RKO (cell line): ENCODE data around the gene PDE4A.
A peak's percentile ranks its signal among the peaks of the same experiment; 100 is the strongest.
"Not testable (repeated sequence)": the region's sequence is repeated elsewhere in the genome, so short reads cannot be mapped to it uniquely, and the experiment has no call there.

Experiments used
- DNase-seq: peaks from one replicate; pipeline ENCODE4 v3.0.0-alpha.2; 2016; ENCODE audit warnings: low spot score

PDE4A gene

GRCh38 chr19:10420444-10421239, at the start of gene PDE4A:
Gene PDE4A, plus strand, starts transcription at chr19:10420538. Its CDS starts 227 bp downstream, at chr19:10420765.
- DNase-seq = no peak

- DNase-seq = no peak
Observed at GRCh38 chr19:10372690-10373089, 47.6 kb upstream of the PDE4A start.

GRCh38 chr19:10374931-10375330, 45.4 kb upstream of the PDE4A start:
- DNase-seq = no peak

GRCh38 chr19:10377140-10377640, 43.1 kb upstream of the PDE4A start:
- not testable (repeated sequence) for DNase-seq

GRCh38 chr19:10378124-10378523, 42.2 kb upstream of the PDE4A start:
- no peak for DNase-seq

- peak; percentile 36 for DNase-seq
Observed at GRCh38 chr19:10379880-10380312, 40.4 kb upstream of the PDE4A start.

GRCh38 chr19:10380313-10381102, 39.8 kb upstream of the PDE4A start, which contains the start of gene TYK2:
Gene TYK2, minus strand, starts transcription at chr19:10380572. Its CDS starts 2,166 bp downstream, at chr19:10378406.
- peak; percentile 97 for DNase-seq

- DNase-seq = not testable (repeated sequence)
Observed at GRCh38 chr19:10383223-10383499, 37.2 kb upstream of the PDE4A start.

- DNase-seq = no peak
Observed at GRCh38 chr19:10384580-10384979, 35.8 kb upstream of the PDE4A start.

- peak; percentile 79 for DNase-seq
Observed at GRCh38 chr19:10388957-10389356, 31.4 kb upstream of the PDE4A start.

- no peak for DNase-seq
Observed at GRCh38 chr19:10389863-10390262, 30.5 kb upstream of the PDE4A start.

- peak; percentile 68 for DNase-seq
Observed at GRCh38 chr19:10390652-10391286, 29.6 kb upstream of the PDE4A start.

GRCh38 chr19:10392120-10392519, 28.2 kb upstream of the PDE4A start:
- DNase-seq = no peak

- no peak for DNase-seq
Observed at GRCh38 chr19:10393137-10393536, 27.2 kb upstream of the PDE4A start.

- no peak for DNase-seq
Observed at GRCh38 chr19:10395003-10395402, 25.3 kb upstream of the PDE4A start.

GRCh38 chr19:10395436-10395835, 24.9 kb upstream of the PDE4A start:
- DNase-seq = no peak

- no peak for DNase-seq
Observed at GRCh38 chr19:10395917-10396316, 24.4 kb upstream of the PDE4A start.

- DNase-seq = no peak
Observed at GRCh38 chr19:10398819-10399218, 21.5 kb upstream of the PDE4A start.

- DNase-seq = not testable (repeated sequence)
Observed at GRCh38 chr19:10399340-10399739, 21.0 kb upstream of the PDE4A start.

GRCh38 chr19:10399878-10400277, 20.5 kb upstream of the PDE4A start:
- no peak for DNase-seq

- peak; percentile 80 for DNase-seq
Observed at GRCh38 chr19:10402441-10403038, 17.8 kb upstream of the PDE4A start.
